GM21723 (cell line): ENCODE results near the gene ZNF22.

Experiments used
- ATAC-seq: cut with Tn5 transposase; IDR thresholded peaks from one replicate; pipeline ENCODE4 v1.9.1; 2021; ENCODE audit warnings: mild to moderate bottlenecking, moderate library complexity; ENCODE audit not compliant: unreplicated experiment

Gene ZNF22

GRCh38 chr10:45000752-45001380 is at the start of gene ZNF22:
Gene ZNF22, plus strand, starts transcription at chr10:45000923. Its CDS starts 2,446 bp downstream, at chr10:45003369.
- ATAC-seq = peak; percentile 86

GRCh38 chr10:44951576-44952226 is 49.0 kb upstream of the ZNF22 start:
- ATAC-seq = no peak

GRCh38 chr10:44952779-44953231 is 47.9 kb upstream of the ZNF22 start:
- ATAC-seq = no peak

GRCh38 chr10:44954042-44954441 is 46.7 kb upstream of the ZNF22 start:
- ATAC-seq = no peak

- ATAC-seq = no peak
Observed at GRCh38 chr10:44954962-44955361, 45.8 kb upstream of the ZNF22 start.

- ATAC-seq = no peak
Observed at GRCh38 chr10:44955413-44956070, 45.2 kb upstream of the ZNF22 start.

GRCh38 chr10:44956226-44956625 is 44.5 kb upstream of the ZNF22 start:
- ATAC-seq = no peak

- no peak for ATAC-seq
Observed at GRCh38 chr10:44956717-44957706, 43.7 kb upstream of the ZNF22 start.

GRCh38 chr10:44958196-44958897 is 42.4 kb upstream of the ZNF22 start:
- no peak for ATAC-seq

- no peak for ATAC-seq
Observed at GRCh38 chr10:44958898-44959246, 41.9 kb upstream of the ZNF22 start.

GRCh38 chr10:44959247-44960087 is 41.3 kb upstream of the ZNF22 start, which contains the start of gene RASSF4:
Gene RASSF4, plus strand, starts transcription at chr10:44959802. Its CDS starts 10,401 bp downstream, at chr10:44970203.
- peak; percentile 92 for ATAC-seq

GRCh38 chr10:44960088-44960460 is 40.6 kb upstream of the ZNF22 start:
- ATAC-seq = no peak

GRCh38 chr10:44960482-44961229 is 40.1 kb upstream of the ZNF22 start:
- ATAC-seq = no peak

- ATAC-seq = no peak
Observed at GRCh38 chr10:44961230-44961571, 39.5 kb upstream of the ZNF22 start.

- ATAC-seq = no peak
Observed at GRCh38 chr10:44961931-44962750, 38.6 kb upstream of the ZNF22 start.

GRCh38 chr10:44962870-44963738 is 37.6 kb upstream of the ZNF22 start:
- peak; percentile 24 for ATAC-seq
